ENCODE data around the gene RPS6KA2. TPM values are rescaled to one million over a fixed set of nuclear protein-coding genes. Genes with fewer than 3 reads are reported as not detected.

Gene RPS6KA2
- total RNA-seq, 2 donors from 2014 or later = 59.5 to 75.4 TPM

GRCh38 chr6:166638573-166638964, 11.5 kb upstream of the RPS6KA2 start:
- Histone ChIP-seq H3K27ac (no peak overlapping the region), H3K9me3 (peaks cover 6% of the 10 kb centered on the region), H3K4me3 (no peak overlapping the region), H3K4me1 (ENCODE audit: control insufficient read depth in 1 of 2, low read depth in 2 of 2) (no peaks in the 10 kb centered on the region), H3K36me3 (no peaks in the 10 kb centered on the region), H3K27me3 (replicated peaks; ENCODE audit: insufficient read depth) (no peaks in the 10 kb centered on the region)
- DNase-seq (ENCODE audit: low spot score) (no peak), ATAC-seq (ENCODE audit: insufficient number of reproducible peaks, low FRiP score, low read depth) (no peak)
- no peak for TF ChIP-seq CTCF (IDR thresholded peaks at IDR 0.05)

- H3K27ac ChIP-seq = no peak overlapping the region
- H3K4me3 ChIP-seq = no peak overlapping the region
- no peak for DNase-seq (ENCODE audit: low spot score)
- no peaks in the 10 kb centered on the region for H3K4me1 ChIP-seq (ENCODE audit: control insufficient read depth in 1 of 2, low read depth in 2 of 2)
- ATAC-seq (ENCODE audit: insufficient number of reproducible peaks, low FRiP score, low read depth) = no peak
- no peak for TF ChIP-seq CTCF (IDR thresholded peaks at IDR 0.05)
- H3K9me3 ChIP-seq = peaks cover 5% of the 10 kb centered on the region
- no peaks in the 10 kb centered on the region for H3K27me3 ChIP-seq (replicated peaks; ENCODE audit: insufficient read depth)
- H3K36me3 ChIP-seq = no peaks in the 10 kb centered on the region
Observed at GRCh38 chr6:166637812-166638572, 10.9 kb upstream of the RPS6KA2 start.

GRCh38 chr6:166636934-166637333, 9.9 kb upstream of the RPS6KA2 start:
- H3K4me3 ChIP-seq = no peak overlapping the region
- DNase-seq (ENCODE audit: low spot score) (no peak), ATAC-seq (ENCODE audit: insufficient number of reproducible peaks, low FRiP score, low read depth) (no peak)
- H3K4me1 ChIP-seq (ENCODE audit: control insufficient read depth in 1 of 2, low read depth in 2 of 2) = no peaks in the 10 kb centered on the region
- no peaks in the 10 kb centered on the region for H3K36me3 ChIP-seq
- H3K27ac ChIP-seq = no peak overlapping the region
- TF ChIP-seq CTCF (IDR thresholded peaks at IDR 0.05) = no peak
- no peaks in the 10 kb centered on the region for H3K27me3 ChIP-seq (replicated peaks; ENCODE audit: insufficient read depth)
- no peaks in the 10 kb centered on the region for H3K9me3 ChIP-seq

- no peak for ATAC-seq (ENCODE audit: insufficient number of reproducible peaks, low FRiP score, low read depth)
- Histone ChIP-seq H3K27me3 (replicated peaks; ENCODE audit: insufficient read depth) (no peaks in the 10 kb centered on the region), H3K4me3 (no peak overlapping the region), H3K27ac (no peak overlapping the region), H3K4me1 (ENCODE audit: control insufficient read depth in 1 of 2, low read depth in 2 of 2) (no peaks in the 10 kb centered on the region), H3K36me3 (no peaks in the 10 kb centered on the region), H3K9me3 (no peaks in the 10 kb centered on the region)
- no peak for DNase-seq (ENCODE audit: low spot score)
- TF ChIP-seq CTCF (IDR thresholded peaks at IDR 0.05) = no peak
Observed at GRCh38 chr6:166636191-166636933, 9.3 kb upstream of the RPS6KA2 start.
